GM19239 (cell line): ENCODE measurements around the gene GALNT14.

Experiments
- DNase-seq: peaks from one replicate; pipeline ENCODE4 v3.0.0; 2011; ENCODE audit warnings: low spot score; ENCODE audit not compliant: insufficient read length
- FAIRE-seq: peaks from 2 replicates; lab custom pipeline; 2011; peaks lifted over from hg19 to GRCh38; lab: Jason Lieb, UNC

The GALNT14 gene

GRCh38 chr2:31023541-31023940 lies 114.7 kb downstream of the GALNT14 start:
- DNase-seq, result no peak
- no peak for FAIRE-seq

- FAIRE-seq, result no peak
Measured at GRCh38 chr2:31020713-31021112, 117.5 kb downstream of the GALNT14 start.

GRCh38 chr2:31018280-31018679 lies 120.0 kb downstream of the GALNT14 start:
- DNase-seq, result no peak
- no peak for FAIRE-seq

More at GRCh38 chr2:31020713-31021112, 117.5 kb downstream of the GALNT14 start:
- DNase-seq, result no peak

GRCh38 chr2:31016648-31017047 lies 121.6 kb downstream of the GALNT14 start:
- no peak for DNase-seq
- no peak for FAIRE-seq

- FAIRE-seq (no peak), DNase-seq (no peak)
Measured at GRCh38 chr2:31014516-31014915, 123.7 kb downstream of the GALNT14 start.

- no peak for FAIRE-seq
- no peak for DNase-seq
Measured at GRCh38 chr2:31013301-31013700, 124.9 kb downstream of the GALNT14 start.

- no peak for DNase-seq
Measured at GRCh38 chr2:31012406-31012805, 125.8 kb downstream of the GALNT14 start.

GRCh38 chr2:31011587-31011986 lies 126.7 kb downstream of the GALNT14 start:
- FAIRE-seq, result no peak
- no peak for DNase-seq

More at GRCh38 chr2:31012406-31012805, 125.8 kb downstream of the GALNT14 start:
- FAIRE-seq, result no peak

- FAIRE-seq (no peak), DNase-seq (no peak)
Measured at GRCh38 chr2:31008561-31009114, 129.6 kb downstream of the GALNT14 start.

- no peak for FAIRE-seq
- no peak for DNase-seq
Measured at GRCh38 chr2:31004257-31004656, 134.0 kb downstream of the GALNT14 start.

- no peak for FAIRE-seq
- no peak for DNase-seq
Measured at GRCh38 chr2:31003749-31004148, 134.5 kb downstream of the GALNT14 start.

GRCh38 chr2:31002537-31003150 lies 135.6 kb downstream of the GALNT14 start:
- DNase-seq (no peak), FAIRE-seq (no peak)

- DNase-seq (no peak), FAIRE-seq (no peak)
Measured at GRCh38 chr2:31000970-31001369, 137.3 kb downstream of the GALNT14 start.

GRCh38 chr2:30998672-30999071 lies 139.6 kb downstream of the GALNT14 start:
- FAIRE-seq (no peak), DNase-seq (no peak)

GRCh38 chr2:30997979-30998378 lies 140.3 kb downstream of the GALNT14 start:
- no peak for FAIRE-seq

GRCh38 chr2:30994227-30995056 lies 143.8 kb downstream of the GALNT14 start:
- no peak for FAIRE-seq

More at GRCh38 chr2:30997979-30998378, 140.3 kb downstream of the GALNT14 start:
- no peak for DNase-seq

GRCh38 chr2:30992781-30993180 lies 145.5 kb downstream of the GALNT14 start:
- FAIRE-seq (no peak), DNase-seq (no peak)

More at GRCh38 chr2:30994227-30995056, 143.8 kb downstream of the GALNT14 start:
- DNase-seq, result no peak

GRCh38 chr2:30990671-30991070 lies 147.6 kb downstream of the GALNT14 start:
- FAIRE-seq, result no peak
- no peak for DNase-seq

- no peak for FAIRE-seq
- DNase-seq, result no peak
Measured at GRCh38 chr2:30990176-30990575, 148.1 kb downstream of the GALNT14 start.

- no peak for DNase-seq
- no peak for FAIRE-seq
Measured at GRCh38 chr2:30989746-30990145, 148.5 kb downstream of the GALNT14 start.

- no peak for FAIRE-seq
Measured at GRCh38 chr2:30987566-30987965, 150.7 kb downstream of the GALNT14 start.

More at GRCh38 chr2:30987566-30987965, 150.7 kb downstream of the GALNT14 start:
- no peak for DNase-seq
